GM23248 (cell line): Measurements from ENCODE around the gene KLHL40. TPM values are rescaled to one million over a fixed set of nuclear protein-coding genes. Genes with fewer than 3 reads are reported as not detected.

Source experiments
- DNase-seq: peaks from one replicate; pipeline ENCODE4 v3.0.0-alpha.2; 2015
- H2AFZ ChIP-seq: fragments of 200-600 bp; sonication (generic); 2 replicates; pipeline ENCODE4 v1.6.1; 2016; ENCODE audit warnings: antibody characterized with exemption
- H3F3A ChIP-seq: fragments of 200-600 bp; sonication (generic); 2 replicates; pipeline ENCODE4 v1.6.1; 2016; ENCODE audit warnings: mild to moderate bottlenecking, antibody characterized with exemption, mixed run types; ENCODE audit not compliant: insufficient read depth
- H3K27ac ChIP-seq: fragments of 200-600 bp; sonication (generic); 2 replicates; pipeline ENCODE4 v1.5.1; 2016; ENCODE audit warnings: mild to moderate bottlenecking
- H3K27me3 ChIP-seq: fragments of 200-600 bp; sonication (generic); replicated peaks from 2 replicates; pipeline ENCODE4 v1.6.1; 2016; ENCODE audit warnings: mild to moderate bottlenecking; ENCODE audit not compliant: insufficient read depth
- H3K36me3 ChIP-seq: fragments of 200-600 bp; sonication (generic); 2 replicates; pipeline ENCODE4 v1.6.1; 2016; ENCODE audit warnings: low read depth, mild to moderate bottlenecking
- H3K4me1 ChIP-seq: fragments of 200-600 bp; sonication (generic); 2 replicates; pipeline ENCODE4 v1.6.1; 2016; ENCODE audit warnings: mild to moderate bottlenecking; ENCODE audit not compliant: insufficient read depth
- H3K4me2 ChIP-seq: fragments of 200-600 bp; sonication (generic); one replicate; pipeline ENCODE4 v1.6.1; 2016; ENCODE audit warnings: mild to moderate bottlenecking; ENCODE audit not compliant: unreplicated experiment
- H3K4me3 ChIP-seq: fragments of 200-600 bp; sonication (generic); 2 replicates; pipeline ENCODE4 v1.5.1; 2016; ENCODE audit warnings: mild to moderate bottlenecking
- H3K79me2 ChIP-seq: fragments of 200-600 bp; sonication (generic); 2 replicates; pipeline ENCODE4 v1.6.1; 2016; ENCODE audit warnings: mild to moderate bottlenecking; ENCODE audit not compliant: insufficient read depth
- H3K9ac ChIP-seq: fragments of 200-600 bp; sonication (generic); 2 replicates; pipeline ENCODE4 v1.6.1; 2016; ENCODE audit warnings: mild to moderate bottlenecking
- H3K9me2 ChIP-seq: fragments of 200-600 bp; sonication (generic); 2 replicates; pipeline ENCODE4 v1.6.1; 2016; ENCODE audit warnings: mixed run types, mild to moderate bottlenecking, moderate library complexity; ENCODE audit not compliant: insufficient read depth
- H3K9me3 ChIP-seq: fragments of 200-600 bp; sonication (generic); one replicate; pipeline ENCODE4 v1.6.1; 2017; ENCODE audit warnings: low read depth
- H4K20me1 ChIP-seq: fragments of 200-600 bp; sonication (generic); 2 replicates; pipeline ENCODE4 v1.6.0; 2016; ENCODE audit not compliant: insufficient read depth
- EZH2 ChIP-seq: fragments of 200-600 bp; sonication (generic); IDR thresholded peaks from 2 replicates; pipeline ENCODE4 v1.6.1; 2018; ENCODE audit warnings: antibody characterized with exemption, mild to moderate bottlenecking; ENCODE audit not compliant: insufficient read depth, poor library complexity, severe bottlenecking
- EZH2phosphoT487 ChIP-seq: fragments of 200-600 bp; sonication (generic); IDR thresholded peaks from 2 replicates; pipeline ENCODE4 v1.6.1; 2018; ENCODE audit warnings: antibody characterized with exemption, moderate library complexity, mild to moderate bottlenecking, low read depth; ENCODE audit not compliant: insufficient read depth
- WGBS, 2 experiments: methylation state at CpG; one replicate each; pipeline ENCODE4 v1.1.6; 2015 to 2017; ENCODE audit warnings: low lambda C conversion rate in 2 of 2, low coverage in 1 of 2; ENCODE audit errors: missing lambda C conversion rate in 2 of 2; 5-methylcytosine and 5-hydroxymethylcytosine counted together
- in situ Hi-C: fragments of 300-500 bp; cut with MboI; formaldehyde crosslinking; loops from 2 replicates; pipeline ENCODE4 v1.15.0; 2020
- polyA plus RNA-seq: library from polyadenylated mRNA; unstranded; fragments of >200 nt; fragmentation: Nextera tagmentation; extraction: Ambion mirVana; gene quantifications from 2 replicates; pipeline ENCODE4 v1.2.1, GENCODE V29; 2016
- total RNA-seq: library from RNA; depleted of rRNA; stranded (reverse); fragments of >200 nt; shearing (Covaris generic); gene quantifications from 2 replicates; pipeline ENCODE4 v1.2.3, GENCODE V29; 2014

The KLHL40 gene
- total and polyA plus RNA-seq, 2 experiments from 2014 or later: not detected

GRCh38 chr3:42729404-42730145, 44.2 kb downstream of the KLHL40 start:
- WGBS, 2 experiments: 40 to 47% methylated on average over 6 of the region's 6 CpGs
- Histone ChIP-seq H3K4me2 (no peak overlapping the region), H3K79me2 (no peaks in the 10 kb centered on the region), H3K4me3 (no peak overlapping the region), H3F3A (no peaks in the 10 kb centered on the region), H3K4me1 (no peaks in the 10 kb centered on the region), H2AFZ (no peak overlapping the region), H3K27ac (no peak overlapping the region), H3K9me3 (no peaks in the 10 kb centered on the region), H3K27me3 (no peaks in the 10 kb centered on the region), H3K36me3 (no peaks in the 10 kb centered on the region), H4K20me1 (no peaks in the 10 kb centered on the region), H3K9ac (no peak overlapping the region), H3K9me2 (no peaks in the 10 kb centered on the region)
- DNase-seq: no peak
- no peak for TF ChIP-seq EZH2phosphoT487
- no peak for TF ChIP-seq EZH2
- in situ Hi-C loops: no loop called here

GRCh38 chr3:42730294-42730693, 45.0 kb downstream of the KLHL40 start:
- WGBS, 2 experiments: 76 to 78% methylated on average over 11 of the region's 11 CpGs
- Histone ChIP-seq H3F3A (no peaks in the 10 kb centered on the region), H4K20me1 (no peaks in the 10 kb centered on the region), H3K36me3 (no peaks in the 10 kb centered on the region), H3K9me3 (no peaks in the 10 kb centered on the region), H3K9ac (no peak overlapping the region), H3K4me1 (no peaks in the 10 kb centered on the region), H3K27me3 (no peaks in the 10 kb centered on the region), H2AFZ (no peak overlapping the region), H3K79me2 (no peaks in the 10 kb centered on the region), H3K27ac (no peak overlapping the region), H3K9me2 (no peaks in the 10 kb centered on the region), H3K4me3 (no peak overlapping the region), H3K4me2 (no peak overlapping the region)
- in situ Hi-C loops: no loop called here
- DNase-seq: no peak
- no peak for TF ChIP-seq EZH2phosphoT487
- no peak for TF ChIP-seq EZH2

GRCh38 chr3:42730706-42731420, 45.5 kb downstream of the KLHL40 start:
- no peak for DNase-seq
- H2AFZ ChIP-seq: no peak overlapping the region
- H3K27me3 ChIP-seq: no peaks in the 10 kb centered on the region
- H3F3A ChIP-seq: no peaks in the 10 kb centered on the region
- no peaks in the 10 kb centered on the region for H3K9me3 ChIP-seq
- H3K79me2 ChIP-seq: no peaks in the 10 kb centered on the region
- H3K9ac ChIP-seq: no peak overlapping the region
- in situ Hi-C loops: no loop called here
- no peak overlapping the region for H3K27ac ChIP-seq
- H3K9me2 ChIP-seq: no peaks in the 10 kb centered on the region
- no peaks in the 10 kb centered on the region for H4K20me1 ChIP-seq
- H3K4me1 ChIP-seq: no peaks in the 10 kb centered on the region
- WGBS, 2 experiments: 49 to 51% methylated on average over 3 of the region's 3 CpGs
- no peak overlapping the region for H3K4me2 ChIP-seq
- TF ChIP-seq EZH2phosphoT487 (no peak), EZH2 (no peak)
- H3K36me3 ChIP-seq: no peaks in the 10 kb centered on the region
- H3K4me3 ChIP-seq: no peak overlapping the region

GRCh38 chr3:42731476-42732195, 46.3 kb downstream of the KLHL40 start:
- Histone ChIP-seq H4K20me1 (no peaks in the 10 kb centered on the region), H3K9me3 (no peaks in the 10 kb centered on the region), H3K79me2 (no peaks in the 10 kb centered on the region), H3K4me2 (no peak overlapping the region), H3F3A (no peaks in the 10 kb centered on the region), H3K4me1 (no peaks in the 10 kb centered on the region), H3K27ac (no peak overlapping the region), H3K27me3 (no peaks in the 10 kb centered on the region), H3K36me3 (no peaks in the 10 kb centered on the region), H3K9ac (no peak overlapping the region), H3K9me2 (no peaks in the 10 kb centered on the region), H2AFZ (no peak overlapping the region), H3K4me3 (no peak overlapping the region)
- no peak for DNase-seq
- 56 to 72% methylated on average over 6 of the region's 6 CpGs for WGBS, 2 experiments
- in situ Hi-C loops: no loop called here
- TF ChIP-seq EZH2phosphoT487 (no peak), EZH2 (no peak)
